ENCODE data around the gene CSF3R. TPM values are rescaled to one million over a fixed set of nuclear protein-coding genes. Genes with fewer than 3 reads are reported as not detected.

CSF3R gene
- total RNA-seq, 4 donors from 2014 or later, result 0.60 to 2.7 (median 2.1) TPM

DNA sequence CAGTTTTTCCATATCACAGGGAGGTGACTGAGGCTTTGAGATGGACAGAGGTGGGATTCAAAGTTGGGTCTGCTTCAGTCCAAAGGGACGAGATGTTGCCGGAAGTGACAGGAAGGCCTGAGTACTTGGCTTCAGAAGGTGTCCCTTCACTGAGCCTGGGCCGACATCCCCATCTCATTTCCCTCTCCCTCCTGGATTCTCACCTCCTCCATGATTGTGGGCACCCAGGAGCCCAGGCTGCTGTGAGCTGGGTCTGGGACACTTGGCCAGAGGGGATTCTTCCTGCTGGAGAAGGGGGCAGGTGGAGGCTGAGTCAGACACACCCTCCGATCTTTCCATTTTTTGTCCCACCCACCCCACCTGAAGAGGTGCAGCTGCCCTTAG is 15.7 kb downstream of the CSF3R start:
- WGBS, result 89% methylated on average over 4 of the region's 4 CpGs
- no peak overlapping the region for H3K27ac ChIP-seq
- peaks cover 3% of the 10 kb centered on the region for H3K36me3 ChIP-seq
- TF ChIP-seq, protein P1, sequence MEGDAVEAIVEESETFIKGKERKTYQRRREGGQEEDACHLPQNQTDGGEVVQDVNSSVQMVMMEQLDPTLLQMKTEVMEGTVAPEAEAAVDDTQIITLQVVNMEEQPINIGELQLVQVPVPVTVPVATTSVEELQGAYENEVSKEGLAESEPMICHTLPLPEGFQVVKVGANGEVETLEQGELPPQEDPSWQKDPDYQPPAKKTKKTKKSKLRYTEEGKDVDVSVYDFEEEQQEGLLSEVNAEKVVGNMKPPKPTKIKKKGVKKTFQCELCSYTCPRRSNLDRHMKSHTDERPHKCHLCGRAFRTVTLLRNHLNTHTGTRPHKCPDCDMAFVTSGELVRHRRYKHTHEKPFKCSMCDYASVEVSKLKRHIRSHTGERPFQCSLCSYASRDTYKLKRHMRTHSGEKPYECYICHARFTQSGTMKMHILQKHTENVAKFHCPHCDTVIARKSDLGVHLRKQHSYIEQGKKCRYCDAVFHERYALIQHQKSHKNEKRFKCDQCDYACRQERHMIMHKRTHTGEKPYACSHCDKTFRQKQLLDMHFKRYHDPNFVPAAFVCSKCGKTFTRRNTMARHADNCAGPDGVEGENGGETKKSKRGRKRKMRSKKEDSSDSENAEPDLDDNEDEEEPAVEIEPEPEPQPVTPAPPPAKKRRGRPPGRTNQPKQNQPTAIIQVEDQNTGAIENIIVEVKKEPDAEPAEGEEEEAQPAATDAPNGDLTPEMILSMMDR (IDR thresholded peaks at IDR 0.05), result no peak
- TF ChIP-seq EP300 (IDR thresholded peaks at IDR 0.05) (no peak), POLR2A (IDR thresholded peaks at IDR 0.05) (no peak), POLR2AphosphoS5 (IDR thresholded peaks at IDR 0.05) (no peak)
- no peak overlapping the region for H3K4me3 ChIP-seq
- no peaks in the 10 kb centered on the region for H3K9me3 ChIP-seq
- peaks cover 24% of the 10 kb centered on the region for H3K4me1 ChIP-seq
- DNase-seq (ENCODE audit: low spot score in 2 of 2), result no peak
- no peaks in the 10 kb centered on the region for H3K27me3 ChIP-seq

DNA sequence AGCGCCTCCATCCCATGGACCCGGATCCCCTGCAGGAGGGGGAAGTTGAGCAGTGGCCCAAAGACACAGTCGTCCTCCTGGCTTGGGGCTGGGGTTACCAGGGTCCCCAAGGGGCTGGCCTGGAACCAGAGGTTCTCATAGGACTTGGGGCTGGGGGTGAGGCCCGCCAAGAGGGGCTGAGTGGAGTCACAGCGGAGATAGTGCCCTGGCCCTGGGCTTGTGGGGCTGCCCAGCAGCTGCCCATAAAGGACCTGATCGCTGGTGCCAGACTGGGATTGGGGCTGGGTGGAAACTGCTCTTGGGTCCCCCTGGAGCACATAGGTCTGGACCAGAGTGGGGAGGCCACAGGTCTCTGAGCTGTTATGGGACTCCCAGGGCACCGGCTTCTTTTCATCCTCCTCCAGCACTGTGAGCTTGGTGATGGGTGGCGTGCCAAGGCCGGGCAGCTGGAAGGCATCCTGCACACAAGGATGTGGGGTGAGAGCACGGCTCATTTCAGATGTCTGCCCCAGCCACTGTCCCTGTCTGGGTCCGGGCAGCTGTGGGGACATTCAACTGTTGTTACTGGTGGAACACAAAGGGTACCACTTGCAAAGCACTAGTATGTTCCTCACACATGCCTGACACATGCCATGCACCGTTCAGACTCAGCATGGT is 16.2 kb downstream of the CSF3R start:
- Histone ChIP-seq H3K4me1 (peaks cover 24% of the 10 kb centered on the region), H3K27me3 (no peaks in the 10 kb centered on the region), H3K4me3 (no peak overlapping the region), H3K36me3 (peaks cover 9% of the 10 kb centered on the region), H3K27ac (no peak overlapping the region), H3K9me3 (no peaks in the 10 kb centered on the region)
- DNase-seq (ENCODE audit: low spot score in 2 of 2), result no peak
- TF ChIP-seq EP300 (IDR thresholded peaks at IDR 0.05), result no peak
- TF ChIP-seq, protein P1 (IDR thresholded peaks at IDR 0.05), result no peak
- no peak for TF ChIP-seq POLR2A (IDR thresholded peaks at IDR 0.05)
- no peak for TF ChIP-seq POLR2AphosphoS5 (IDR thresholded peaks at IDR 0.05)
- 91% methylated on average over 10 of the region's 12 CpGs for WGBS

DNA sequence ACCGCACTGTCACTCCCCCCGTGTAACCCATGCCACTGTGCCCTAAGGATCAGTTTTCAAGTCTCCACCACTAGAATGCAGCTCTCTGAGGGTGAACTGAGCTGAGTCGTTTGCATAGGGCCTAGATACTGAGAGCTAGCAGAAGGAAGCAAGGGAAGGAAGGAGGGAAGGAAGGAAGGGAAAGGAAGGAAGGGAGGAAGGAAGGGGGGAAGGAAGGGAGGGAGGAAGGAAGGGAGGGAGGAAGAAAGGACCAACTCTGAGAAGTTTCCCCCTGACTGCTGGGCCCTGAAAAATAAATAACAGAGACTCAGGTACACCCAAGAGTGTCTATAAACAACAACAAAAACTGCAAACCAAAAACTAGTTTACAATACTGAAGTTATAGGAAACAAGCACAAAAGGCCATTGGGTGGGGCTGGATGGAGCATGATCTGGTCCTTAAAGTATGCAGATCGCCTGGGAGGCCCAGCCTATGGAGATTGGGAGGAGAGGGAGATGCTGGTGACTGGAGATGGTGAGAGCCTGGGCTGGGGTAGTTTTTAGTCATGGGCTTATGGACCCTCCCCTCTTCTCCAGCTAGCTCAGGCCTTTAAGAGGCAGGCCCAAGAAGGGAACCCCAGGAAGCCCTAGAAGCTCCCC is 16.9 kb downstream of the CSF3R start:
- H3K27ac ChIP-seq, result no peak overlapping the region
- WGBS, result 55% methylated on average over 4 of the region's 4 CpGs

DNA sequence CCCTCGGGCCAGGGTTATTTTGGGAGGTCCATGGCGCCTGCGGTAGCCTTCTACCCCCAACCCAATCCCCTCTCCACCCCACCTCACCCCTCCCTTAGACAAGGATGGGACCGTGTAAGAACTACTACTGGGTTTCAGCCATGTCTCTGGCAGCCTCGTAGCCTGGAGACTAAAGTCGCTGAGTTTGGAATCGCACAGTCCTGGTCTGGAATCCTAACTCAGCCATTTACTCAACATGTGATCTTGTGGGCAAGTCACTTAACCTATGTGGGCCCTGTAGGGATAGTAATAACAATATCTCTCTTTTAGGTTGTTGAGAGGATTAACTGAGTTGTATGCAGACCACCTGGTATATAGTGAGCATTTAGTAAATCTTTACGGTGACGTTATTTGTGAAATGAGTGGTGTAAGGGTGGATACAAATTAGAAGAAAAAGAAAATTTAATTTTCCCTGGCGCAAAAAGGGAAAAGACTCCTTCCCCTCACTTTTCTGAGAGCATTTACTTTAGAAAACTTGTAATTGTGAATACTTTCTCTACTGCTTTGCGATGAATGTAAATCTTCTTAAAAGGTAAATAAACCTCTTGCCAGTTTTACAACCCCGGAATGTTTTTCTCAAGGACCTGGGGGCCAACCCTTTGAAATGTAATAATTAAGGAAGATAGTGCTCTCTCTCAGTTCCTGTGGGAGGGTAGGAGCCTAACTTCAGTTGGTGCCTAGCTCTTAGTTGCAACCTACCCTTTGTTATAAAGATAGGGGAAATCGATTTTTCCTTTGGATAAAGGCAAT is 17.9 kb downstream of the CSF3R start:
- no peak for DNase-seq (ENCODE audit: low spot score in 2 of 2)
- WGBS, result 34% methylated on average over 13 of the region's 13 CpGs
- TF ChIP-seq, protein P1 (IDR thresholded peaks at IDR 0.05), result no peak
- peak in 1 of 2 donors; percentile 18 for TF ChIP-seq POLR2A (IDR thresholded peaks at IDR 0.05)
- Histone ChIP-seq H3K4me1 (peaks cover 24% of the 10 kb centered on the region), H3K4me3 (peak overlapping the region; percentile 96), H3K27ac (peak overlapping the region; percentile 95), H3K27me3 (no peaks in the 10 kb centered on the region), H3K36me3 (peaks cover 26% of the 10 kb centered on the region), H3K9me3 (no peaks in the 10 kb centered on the region)

More for the DNA sequence above, 16.9 kb downstream of the CSF3R start:
- Histone ChIP-seq H3K27me3 (no peaks in the 10 kb centered on the region), H3K36me3 (peaks cover 15% of the 10 kb centered on the region), H3K9me3 (no peaks in the 10 kb centered on the region), H3K4me1 (peaks cover 24% of the 10 kb centered on the region), H3K4me3 (no peak overlapping the region)
- no peak for DNase-seq (ENCODE audit: low spot score in 2 of 2)
- TF ChIP-seq, protein P1 (IDR thresholded peaks at IDR 0.05), result no peak
- TF ChIP-seq EP300 (IDR thresholded peaks at IDR 0.05) (no peak), POLR2AphosphoS5 (IDR thresholded peaks at IDR 0.05) (no peak), POLR2A (IDR thresholded peaks at IDR 0.05) (no peak)

Data from suprapubic skin (tissue), 4 donors.